Mammary epithelial cell (primary cell): ENCODE measurements around the gene RPS27L.

Experiments
- CTCF ChIP-seq, 2 donors: IDR thresholded peaks in 1 of 2; conservative IDR thresholded peaks in 1 of 2; 2 replicates each; pipeline ENCODE4 v1.5.1; 2011 to 2012; ENCODE audit warnings: inconsistent platforms in 2 of 2, low read length in 2 of 2, mild to moderate bottlenecking in 2 of 2, control low read depth in 1 of 2, low read depth in 1 of 2; ENCODE audit not compliant: insufficient read depth in 1 of 2; ENCODE audit errors: extremely low read depth in 1 of 2
- EZH2 ChIP-seq: IDR thresholded peaks from 2 replicates; pipeline ENCODE4 v1.6.1; 2012; ENCODE audit warnings: low read length, inconsistent platforms, borderline replicate concordance

GRCh38 chr15:63194880-63195568, 37.7 kb upstream of the RPS27L start:
- no peak for TF ChIP-seq CTCF (conservative IDR thresholded peaks at IDR 0.05 in 1 of 2, IDR thresholded peaks at IDR 0.05 in 1 of 2; ENCODE audit: extremely low read depth in 1 of 2, insufficient read depth in 1 of 2, low read depth in 1 of 2, low read length in 2 of 2)
- TF ChIP-seq EZH2: no peak
